NCI-H1105 treated with DMSO at 0.1 percent for 48 hours (cell line): ENCODE measurements around the gene CPLANE1.
"Not testable (repeated sequence)": the region's sequence is repeated elsewhere in the genome, so short reads cannot be mapped to it uniquely, and the experiment has no call there.

Source experiments
- DNase-seq: peaks from one replicate; lab custom pipeline; 2025; lab: John Stamatoyannopoulos, UW

Gene CPLANE1

GRCh38 chr5:37208883-37209797, 40.0 kb downstream of the CPLANE1 start:
- no peak for DNase-seq

GRCh38 chr5:37207802-37208201, 41.4 kb downstream of the CPLANE1 start:
- no peak for DNase-seq

- DNase-seq: no peak
Measured at GRCh38 chr5:37206736-37207135, 42.4 kb downstream of the CPLANE1 start.

DNA sequence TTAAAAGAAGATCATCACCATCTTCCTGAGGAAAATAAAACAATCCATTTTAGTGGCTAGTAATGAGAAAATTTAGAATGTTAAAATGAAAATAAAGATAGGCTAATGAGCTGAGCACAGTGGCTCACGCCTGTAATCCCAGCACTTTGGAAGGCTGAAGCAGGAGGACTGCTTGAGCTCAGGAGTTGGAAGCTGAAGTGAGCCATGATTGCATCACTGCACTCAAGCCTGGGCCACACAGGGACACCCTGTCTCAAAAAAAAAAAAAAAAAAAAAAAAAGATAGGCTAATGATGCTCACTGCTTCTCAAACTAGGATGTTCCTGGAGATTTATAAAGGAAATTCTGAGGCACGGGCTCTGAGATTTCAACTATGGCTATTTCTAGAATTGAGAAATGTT, 50.3 kb downstream of the CPLANE1 start:
- DNase-seq: no peak

DNA sequence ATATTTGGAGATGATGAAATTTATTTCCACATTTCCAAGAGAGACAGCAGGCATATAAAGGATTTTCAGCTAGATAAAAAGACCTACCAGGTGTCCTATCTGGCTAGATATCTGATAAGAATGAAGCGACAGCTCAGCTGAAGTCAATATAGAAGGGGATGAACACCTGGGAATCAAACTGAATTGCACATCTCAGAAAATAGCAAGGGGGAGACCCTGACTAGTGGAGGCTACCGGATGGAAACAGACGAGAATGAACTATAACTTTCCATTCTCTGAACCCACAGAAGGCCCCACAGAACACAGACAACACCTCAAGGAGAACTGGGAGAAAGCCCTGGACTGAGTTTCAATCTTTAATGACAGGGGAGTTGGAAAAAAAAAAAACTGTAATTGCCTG, 51.1 kb downstream of the CPLANE1 start:
- no peak for DNase-seq

DNA sequence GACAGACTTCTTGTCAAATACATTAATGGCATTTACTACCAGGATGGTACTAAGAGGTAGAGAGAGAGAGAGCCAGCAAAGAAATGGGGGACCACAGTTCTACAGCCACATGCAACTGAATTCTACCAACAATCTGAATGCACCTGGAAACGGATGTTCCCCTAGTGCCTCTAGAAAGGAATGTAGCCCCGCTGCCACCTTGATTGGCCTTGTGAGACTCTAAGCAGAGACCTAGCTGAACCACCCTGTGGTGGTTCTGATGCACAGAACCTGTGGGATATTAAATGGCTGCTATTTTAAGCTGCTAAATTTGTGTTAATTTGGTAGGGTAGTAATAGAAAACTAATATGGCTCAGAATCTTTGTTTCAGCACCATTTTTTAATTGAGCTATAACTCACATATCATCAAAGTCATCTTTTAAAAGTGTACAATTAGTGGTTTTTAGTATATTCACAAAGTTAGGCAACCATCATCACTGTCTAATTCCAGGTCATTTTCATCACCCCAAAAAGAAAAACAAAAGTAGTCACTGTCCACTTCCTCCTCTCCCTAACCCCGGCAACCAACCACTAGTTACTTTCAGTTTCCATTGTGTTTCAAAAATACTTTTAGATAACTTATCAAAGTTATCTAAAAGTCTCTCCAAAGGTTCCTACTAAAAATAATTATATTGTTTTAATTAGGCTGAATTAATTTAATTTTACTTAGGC, 51.7 kb downstream of the CPLANE1 start:
- no peak for DNase-seq

- DNase-seq: no peak
Measured at GRCh38 chr5:37190592-37190991, 58.6 kb downstream of the CPLANE1 start.

- DNase-seq: no peak
Measured at GRCh38 chr5:37189355-37189754, 59.8 kb downstream of the CPLANE1 start.

- no peak for DNase-seq
Measured at GRCh38 chr5:37187465-37187977, 61.7 kb downstream of the CPLANE1 start.

- DNase-seq: no peak
Measured at GRCh38 chr5:37184748-37185364, 64.3 kb downstream of the CPLANE1 start.

DNA sequence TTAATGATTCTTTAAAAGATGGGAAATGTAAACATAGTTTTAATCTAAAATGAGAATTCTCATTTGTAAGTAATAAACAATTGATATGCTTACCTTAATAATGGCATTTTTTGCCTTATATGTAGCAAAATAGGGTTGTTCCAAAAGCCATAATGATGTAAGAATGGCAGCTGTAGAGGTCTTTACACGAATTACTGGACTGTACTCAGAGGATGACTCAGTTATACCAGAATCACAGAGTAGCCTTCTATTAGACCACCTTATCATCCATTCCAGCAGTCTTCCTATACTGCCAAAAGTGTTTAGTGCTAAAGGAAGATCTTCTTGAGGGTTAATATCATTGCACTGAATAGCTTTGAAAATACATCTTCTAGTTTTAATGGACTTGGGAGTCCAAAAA, 66.5 kb downstream of the CPLANE1 start:
- DNase-seq: no peak

GRCh38 chr5:37174928-37175327, 74.2 kb downstream of the CPLANE1 start:
- no peak for DNase-seq

DNA sequence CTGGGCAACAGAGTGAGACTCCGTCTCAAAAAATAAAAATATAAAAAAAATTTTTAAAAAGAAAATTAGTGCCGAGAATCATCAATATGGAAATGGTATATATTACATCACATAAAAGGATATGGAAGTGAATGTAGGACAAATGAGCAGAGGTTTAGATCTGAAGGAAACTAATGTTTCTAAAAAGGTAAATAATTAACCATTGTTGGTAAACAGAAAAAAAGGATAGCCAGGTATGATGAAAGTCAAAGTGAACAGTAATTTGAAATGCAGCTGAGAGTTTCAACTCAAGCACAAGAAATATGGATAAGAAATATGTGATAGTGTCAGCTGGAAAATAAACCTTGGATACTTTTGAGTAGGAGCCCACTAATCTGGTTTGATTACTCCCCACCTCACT, 76.2 kb downstream of the CPLANE1 start:
- DNase-seq: no peak

- DNase-seq: no peak
Measured at GRCh38 chr5:37170856-37171255, 78.3 kb downstream of the CPLANE1 start.

DNA sequence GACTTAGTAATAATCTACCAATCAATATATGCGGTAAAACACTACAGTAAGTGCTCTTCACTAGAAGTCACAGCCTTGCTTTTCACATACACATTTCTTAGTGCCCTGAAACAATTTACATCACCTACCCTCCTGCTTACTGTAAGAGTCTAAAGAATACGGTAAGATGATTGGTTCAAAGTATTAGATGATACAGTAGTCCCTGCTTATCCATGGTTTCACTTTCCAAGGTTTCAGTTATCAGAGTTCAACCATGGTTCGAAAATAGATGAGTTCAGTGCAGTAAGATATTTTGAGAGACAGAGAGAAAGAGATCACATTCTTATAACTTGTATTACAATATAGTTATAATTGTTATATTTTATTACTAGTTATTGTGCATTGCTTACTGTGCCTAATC, 83.0 kb downstream of the CPLANE1 start:
- no peak for DNase-seq

DNA sequence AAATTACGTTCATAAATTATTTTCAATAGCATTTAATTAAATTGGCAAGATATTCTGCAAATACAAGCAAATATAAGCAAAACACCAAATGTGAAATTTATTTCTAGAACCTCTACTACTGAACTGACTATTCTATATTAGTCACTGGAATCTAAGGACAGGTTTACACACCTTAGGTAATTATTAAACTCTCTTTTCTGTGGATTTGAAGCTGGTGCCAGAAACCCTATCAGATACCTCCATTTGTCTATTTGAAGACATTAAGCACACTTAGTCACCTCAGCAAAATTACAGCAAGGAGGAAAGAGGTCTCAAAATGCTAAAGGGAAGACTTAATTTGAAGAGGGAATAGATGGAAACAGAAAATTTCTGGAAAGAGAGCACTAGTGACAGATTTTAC, 83.4 kb downstream of the CPLANE1 start:
- no peak for DNase-seq

- DNase-seq: no peak
Measured at GRCh38 chr5:37153661-37154060, 95.5 kb downstream of the CPLANE1 start.

DNA sequence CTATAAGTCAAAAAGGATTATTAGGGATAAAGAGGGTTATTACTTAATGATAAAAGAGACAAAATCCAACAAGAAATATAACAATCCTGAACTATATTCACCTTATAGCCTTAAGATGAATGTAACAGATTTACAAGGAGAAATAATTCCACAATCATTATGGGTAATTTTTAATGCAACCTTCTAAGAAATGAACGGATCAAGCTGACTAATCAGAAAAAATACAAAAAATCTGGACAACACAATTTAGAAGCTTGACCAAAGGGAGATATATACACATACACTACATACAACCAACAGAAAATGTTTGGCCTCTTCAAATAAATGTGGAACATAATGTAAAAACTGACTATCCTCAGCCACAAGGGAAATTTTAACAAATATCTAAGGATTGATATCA, 102.3 kb downstream of the CPLANE1 start:
- DNase-seq: no peak

DNA sequence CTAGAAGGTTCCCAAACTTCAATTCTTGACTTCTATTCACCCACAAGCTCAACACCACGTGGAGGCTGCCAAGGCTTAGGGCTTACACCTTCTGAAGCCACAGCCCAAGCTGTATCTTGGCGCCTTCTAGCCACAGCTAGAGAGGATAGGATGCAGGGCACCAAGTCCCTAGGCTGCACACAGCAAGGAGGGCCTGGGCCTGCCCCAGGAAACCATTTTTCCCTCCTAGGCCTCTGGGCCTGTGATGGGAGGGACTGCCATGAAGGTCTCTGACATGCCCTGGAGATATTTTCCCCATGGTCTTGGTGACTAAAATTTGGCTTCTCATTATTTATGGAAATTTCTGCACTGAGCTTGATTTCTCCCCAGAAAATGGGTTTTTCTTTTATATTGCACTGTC, 112.5 kb downstream of the CPLANE1 start:
- DNase-seq: no peak

DNA sequence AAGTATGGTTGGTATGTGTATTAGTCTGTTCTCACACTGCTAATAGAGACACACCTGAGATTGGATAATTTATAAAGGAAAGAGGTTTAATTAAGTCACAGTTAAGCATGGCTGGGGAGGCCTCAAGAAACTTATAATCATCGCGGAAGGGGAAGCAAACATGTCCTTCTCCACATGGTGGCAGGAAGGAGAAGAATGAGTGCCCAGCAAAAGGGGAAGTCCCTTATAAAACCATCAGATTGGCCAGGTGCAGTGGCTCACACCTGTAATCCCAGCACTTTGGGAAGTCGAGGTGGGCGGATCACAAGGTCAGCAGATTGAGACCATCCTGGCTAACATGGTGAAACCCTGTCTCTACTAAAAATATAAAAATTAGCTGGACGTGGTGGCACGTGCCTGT, 113.9 kb downstream of the CPLANE1 start:
- not testable (repeated sequence) for DNase-seq

GRCh38 chr5:37133939-37134338, 115.2 kb downstream of the CPLANE1 start:
- no peak for DNase-seq

DNA sequence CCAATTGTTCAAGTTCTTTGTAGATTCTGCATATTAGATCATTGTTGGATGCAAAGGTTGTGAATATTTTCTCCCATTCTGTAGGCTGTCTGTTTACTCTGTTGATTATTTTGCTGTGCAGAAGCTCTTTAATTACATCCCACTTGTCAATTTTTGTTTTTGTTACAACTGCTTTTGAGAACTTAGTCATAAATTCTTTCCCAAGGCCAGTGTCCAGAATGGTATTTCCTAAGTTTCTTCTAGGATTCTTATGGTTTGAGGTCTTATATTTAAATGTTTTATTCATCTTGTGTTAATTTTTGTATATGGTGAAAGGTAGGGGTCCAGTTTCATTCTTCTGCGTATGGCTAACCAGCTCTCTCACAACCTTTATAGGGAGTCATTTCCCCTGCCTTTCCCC, 116.5 kb downstream of the CPLANE1 start:
- no peak for DNase-seq

DNA sequence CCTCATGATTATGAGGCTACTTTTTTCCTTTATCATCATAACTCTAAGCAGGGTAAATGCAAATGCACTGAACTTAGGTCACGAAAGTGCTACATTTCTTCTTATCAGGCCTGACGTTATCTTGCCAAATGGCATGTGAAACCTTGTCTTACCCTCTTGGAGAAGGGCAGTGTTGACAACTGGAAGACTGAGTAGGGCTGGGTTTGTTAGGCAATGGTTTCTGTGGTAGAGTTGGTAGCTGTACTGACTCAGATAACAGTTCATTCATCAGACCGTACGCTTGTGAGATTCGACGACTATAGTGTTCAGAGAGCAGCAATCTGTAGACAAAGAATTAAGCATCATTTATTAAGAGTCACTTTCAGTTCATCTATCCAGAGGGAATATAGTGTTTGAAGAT, 127.7 kb downstream of the CPLANE1 start:
- no peak for DNase-seq
